H1 (cell line): ENCODE measurements around the gene PDE9A. TPM values are rescaled to one million over a fixed set of nuclear protein-coding genes. Genes with fewer than 3 reads are reported as not detected.

Experiments
- CTCF ChIA-PET: fragments of 300-600 bp; sonication (Branson Sonifier 250); formaldehyde crosslinking; loops from one replicate; lab custom pipeline; 2021; ENCODE audit not compliant: partially characterized antibody; lab: Charles Lee
- POLR2A ChIA-PET: fragments of 300-600 bp; sonication (Branson Sonifier 250); formaldehyde crosslinking; loops from one replicate; lab custom pipeline; 2021; ENCODE audit warnings: inconsistent platforms; ENCODE audit not compliant: partially characterized antibody; lab: Charles Lee
- DNase-seq, 2 experiments: peaks; one replicate each; pipeline versions ENCODE4 v3.0.0 to v3.0.0-alpha.2; 2010 to 2022; ENCODE audit warnings: low spot score in 2 of 2, low read depth in 1 of 2, mixed read lengths in 1 of 2
- FAIRE-seq: peaks from 2 replicates; lab custom pipeline; 2011; peaks lifted over from hg19 to GRCh38; lab: Jason Lieb, UNC
- H2AFZ ChIP-seq: 2 replicates; pipeline ENCODE4 v1.8.1; 2012; ENCODE audit warnings: low read length, inconsistent platforms
- H2AK5ac ChIP-seq: 2 replicates; pipeline ENCODE4 v1.6.1; 2013; ENCODE audit warnings: low read depth, low read length
- H2BK120ac ChIP-seq: replicated peaks from 2 replicates; pipeline ENCODE3; 2013; ENCODE audit warnings: low read depth, low read length, inconsistent platforms
- H2BK12ac ChIP-seq: 2 replicates; pipeline ENCODE4 v1.6.1; 2013; ENCODE audit warnings: low read depth, low read length
- H2BK15ac ChIP-seq: 2 replicates; pipeline ENCODE4 v1.6.1; 2013; ENCODE audit warnings: low read length
- H2BK20ac ChIP-seq: 2 replicates; pipeline ENCODE4 v1.6.1; 2013; ENCODE audit warnings: low read length
- H2BK5ac ChIP-seq: 2 replicates; pipeline ENCODE4 v1.6.1; 2013; ENCODE audit warnings: low read depth, low read length
- H3K14ac ChIP-seq: 2 replicates; pipeline ENCODE4 v1.6.1; 2013; ENCODE audit warnings: inconsistent platforms; ENCODE audit not compliant: insufficient read length
- H3K18ac ChIP-seq: 2 replicates; pipeline ENCODE4 v1.6.1; 2013; ENCODE audit warnings: low read length; ENCODE audit errors: extremely low read depth
- H3K23ac ChIP-seq: 2 replicates; pipeline ENCODE4 v1.6.1; 2013; ENCODE audit warnings: inconsistent platforms; ENCODE audit not compliant: insufficient read length
- H3K23me2 ChIP-seq: 2 replicates; pipeline ENCODE4 v1.6.1; 2013; ENCODE audit warnings: low read depth, low read length
- H3K27ac ChIP-seq: 2 replicates; pipeline ENCODE4 v1.6.1; 2011; ENCODE audit warnings: low read depth, low read length, inconsistent platforms
- H3K27me3 ChIP-seq, 4 experiments: replicated peaks in 1 of 4; 1 replicate in 1 of 4; 2 replicates in 3 of 4; pipeline versions ENCODE4 v1.6.1 to v1.8.1; 2011 to 2013; ENCODE audit warnings: low read length in 3 of 4, mild to moderate bottlenecking in 3 of 4, inconsistent platforms in 2 of 4, mixed read lengths in 2 of 4, moderate library complexity in 1 of 4; ENCODE audit not compliant: control insufficient read depth in 3 of 4, insufficient read depth in 3 of 4; ENCODE audit errors: extremely low read depth in 1 of 4
- H3K36me3 ChIP-seq, 4 experiments: 2 replicates each; pipeline versions ENCODE4 v1.6.1 to v1.8.1; 2011 to 2013; ENCODE audit warnings: mild to moderate bottlenecking in 4 of 4, low read length in 3 of 4, moderate library complexity in 2 of 4, control low read depth in 1 of 4, inconsistent platforms in 1 of 4; ENCODE audit not compliant: insufficient read depth in 4 of 4, control insufficient read depth in 2 of 4
- H3K4ac ChIP-seq: replicated peaks from 2 replicates; pipeline ENCODE3; 2013; ENCODE audit warnings: low read length, low read depth, mixed read lengths, inconsistent platforms; ENCODE audit not compliant: insufficient read length
- H3K4me1 ChIP-seq, 4 experiments: replicated peaks in 1 of 4; 1 replicate in 1 of 4; 2 replicates in 3 of 4; pipeline versions ENCODE4 v1.6.1 to v1.8.1; 2011 to 2013; ENCODE audit warnings: low read length in 3 of 4, inconsistent platforms in 2 of 4, mixed read lengths in 1 of 4; ENCODE audit not compliant: insufficient read depth in 4 of 4, control insufficient read depth in 3 of 4
- H3K4me2 ChIP-seq, 2 experiments: 2 replicates each; pipeline versions ENCODE4 v1.6.1 to v1.8.1; 2011 to 2013; ENCODE audit warnings: low read depth in 2 of 2, low read length in 2 of 2, control low read depth in 1 of 2, inconsistent platforms in 1 of 2, mild to moderate bottlenecking in 1 of 2; ENCODE audit not compliant: insufficient read depth in 1 of 2
- H3K4me3 ChIP-seq, 4 experiments: fragments of 200-600, 300-600 bp in 1 of 4; sonication (generic), shearing (Covaris generic), sonication (Bioruptor Twin) in 1 of 4; 2 replicates each; pipeline versions ENCODE4 v1.5.1 to v1.8.1; 2011 to 2016; ENCODE audit warnings: low read length in 4 of 4, low read depth in 3 of 4, control low read depth in 2 of 4, inconsistent platforms in 2 of 4, mild to moderate bottlenecking in 2 of 4, mixed read lengths in 1 of 4, moderate library complexity in 1 of 4; ENCODE audit not compliant: insufficient read depth in 2 of 4; ENCODE audit errors: extremely low read depth in 1 of 4
- H3K56ac ChIP-seq: replicated peaks from 2 replicates; pipeline ENCODE3; 2013; ENCODE audit warnings: low read depth, mild to moderate bottlenecking, mixed read lengths, low read length, inconsistent platforms; ENCODE audit not compliant: insufficient read length
- H3K79me1 ChIP-seq: 2 replicates; pipeline ENCODE4 v1.6.1; 2013; ENCODE audit warnings: low read depth, low read length, control low read depth
- H3K79me2 ChIP-seq, 2 experiments: 2 replicates each; pipeline versions ENCODE4 v1.6.1 to v1.8.1; 2012 to 2013; ENCODE audit warnings: low read length in 2 of 2, mild to moderate bottlenecking in 2 of 2, inconsistent platforms in 1 of 2; ENCODE audit not compliant: insufficient read depth in 2 of 2, control insufficient read depth in 1 of 2
- H3K9ac ChIP-seq, 4 experiments: replicated peaks in 1 of 4; 1 replicate in 1 of 4; 2 replicates in 3 of 4; pipeline versions ENCODE4 v1.6.1 to v1.8.1; 2011 to 2013; ENCODE audit warnings: low read depth in 3 of 4, low read length in 3 of 4, control low read depth in 2 of 4, mild to moderate bottlenecking in 2 of 4, moderate library complexity in 2 of 4, inconsistent platforms in 1 of 4; ENCODE audit errors: extremely low read depth in 1 of 4
- H3K9me3 ChIP-seq, 2 experiments: 2 replicates each; pipeline versions ENCODE4 v1.6.1 to v1.8.1; 2012 to 2013; ENCODE audit warnings: mild to moderate bottlenecking in 2 of 2, moderate library complexity in 2 of 2, control low read depth in 1 of 2, inconsistent platforms in 1 of 2, low read depth in 1 of 2, low read length in 1 of 2, mixed read lengths in 1 of 2; ENCODE audit not compliant: insufficient read depth in 2 of 2
- H4K20me1 ChIP-seq, 2 experiments: replicated peaks in 1 of 2; 2 replicates each; pipeline versions ENCODE3 to v1.8.1; 2011 to 2013; ENCODE audit warnings: inconsistent platforms in 2 of 2, low read length in 2 of 2, mild to moderate bottlenecking in 1 of 2; ENCODE audit not compliant: insufficient read depth in 2 of 2, control insufficient read depth in 1 of 2
- H4K5ac ChIP-seq: 2 replicates; pipeline ENCODE4 v1.6.1; 2013; ENCODE audit warnings: low read length, low read depth, mixed read lengths, inconsistent platforms; ENCODE audit not compliant: insufficient read length
- H4K8ac ChIP-seq: 2 replicates; pipeline ENCODE4 v1.8.0; 2013; ENCODE audit warnings: mild to moderate bottlenecking, moderate library complexity, low read length, inconsistent platforms; ENCODE audit not compliant: insufficient read depth; ENCODE audit errors: extremely low read depth
- H4K91ac ChIP-seq: replicated peaks from 2 replicates; pipeline ENCODE3; 2013; ENCODE audit warnings: low read length, mixed read lengths, inconsistent platforms; ENCODE audit not compliant: insufficient read length
- ATF2 ChIP-seq: IDR thresholded peaks from 2 replicates; pipeline ENCODE4 v1.6.1; 2012; ENCODE audit warnings: low read length, inconsistent platforms
- CBX8 ChIP-seq: fragments of 300-800, 300-1000 bp; sonication (generic); IDR thresholded peaks from 2 replicates; pipeline ENCODE4 v1.7.1; 2016; ENCODE audit warnings: low read depth, low read length, borderline replicate concordance
- CHD1 ChIP-seq: IDR thresholded peaks from 2 replicates; pipeline ENCODE4 v1.6.1; 2012; ENCODE audit warnings: low read depth, low read length, improper control_type of control experiment
- EZH2 ChIP-seq: fragments of 200-600 bp; sonication (generic); IDR thresholded peaks from 2 replicates; pipeline ENCODE4 v1.7.1; 2012; ENCODE audit warnings: low read depth, mild to moderate bottlenecking, moderate library complexity, low read length, inconsistent platforms; ENCODE audit not compliant: severe bottlenecking
- JUND ChIP-seq: IDR thresholded peaks from 2 replicates; pipeline ENCODE4 v1.6.1; 2011; ENCODE audit warnings: mild to moderate bottlenecking, improper control_type of control experiment, low read length
- KDM1A ChIP-seq: fragments of 200-600, 300-600 bp; sonication (generic); IDR thresholded peaks from 2 replicates; pipeline ENCODE4 v1.7.1; 2016; ENCODE audit warnings: mild to moderate bottlenecking, low read length, borderline replicate concordance
- PHF8 ChIP-seq: fragments of 200-600 bp; sonication (generic); conservative IDR thresholded peaks from 2 replicates; pipeline ENCODE4 v1.7.1; 2012; ENCODE audit warnings: low read depth, mild to moderate bottlenecking, inconsistent platforms, low read length, moderate library complexity
- RFX5 ChIP-seq: IDR thresholded peaks from 2 replicates; pipeline ENCODE4 v1.6.1; 2011; ENCODE audit warnings: low read depth, low read length, improper control_type of control experiment, borderline replicate concordance
- SP1 ChIP-seq: IDR thresholded peaks from 2 replicates; pipeline ENCODE4 v1.6.1; 2011; ENCODE audit warnings: low read depth, low read length
- SP2 ChIP-seq: IDR thresholded peaks from 2 replicates; pipeline ENCODE4 v1.6.1; 2012; ENCODE audit warnings: mild to moderate bottlenecking, low read length, inconsistent platforms
- TBP ChIP-seq: IDR thresholded peaks from 2 replicates; pipeline ENCODE4 v1.6.1; 2011; ENCODE audit warnings: low read depth, low read length, improper control_type of control experiment
- TEAD4 ChIP-seq: IDR thresholded peaks from 2 replicates; pipeline ENCODE4 v1.6.1; 2012; ENCODE audit warnings: low read depth, low read length, inconsistent platforms, mixed read lengths
- YY1 ChIP-seq: IDR thresholded peaks from 2 replicates; pipeline ENCODE4 v1.6.1; 2011; ENCODE audit warnings: low read depth, mild to moderate bottlenecking, low read length
- WGBS, 2 experiments: shearing (Covaris generic) in 1 of 2; methylation state at CpG; one replicate each; pipeline versions ENCODE4 v1.1.6 to v1.1.7; 2013 to 2015; ENCODE audit warnings: low lambda C conversion rate in 2 of 2, mixed read lengths in 2 of 2, inconsistent platforms in 1 of 2, low coverage in 1 of 2, missing lambda C conversion rate in 1 of 2; ENCODE audit not compliant: insufficient replicate concordance in 2 of 2, insufficient coverage in 1 of 2, insufficient read length in 1 of 2; ENCODE audit errors: extremely low coverage in 1 of 2, missing lambda C conversion rate in 1 of 2; 5-methylcytosine and 5-hydroxymethylcytosine counted together
- polyA plus RNA-seq, 7 experiments: library from polyadenylated mRNA; depleted of rRNA in 3 of 7; stranded (reverse) in 5 of 7; unstranded in 2 of 7; fragments of >200 nt in 5 of 7; fragments of 200-250 nt in 2 of 7; gene quantifications; 1 replicate in 5 of 7; 2 replicates in 1 of 7; 4 replicates in 1 of 7; pipeline versions ENCODE4 v1.2.1 to v1.2.3, GENCODE V29; 2011 to 2013; ENCODE audit warnings: missing spikeins in 2 of 7, mixed read lengths in 2 of 7
- total RNA-seq: library from RNA; stranded (reverse); fragmentation: NEBNext Ultra II Directional; extraction: Animal tissue kit (Norgen Biotek cat#: 25700); gene quantifications from 2 replicates; pipeline ENCODE4 v1.2.1, GENCODE V29; 2021

Gene PDE9A
- total and polyA plus RNA-seq, 2 of the 8 experiments (the other 6 are each of a cell fraction or from before 2014, with no cell fraction given) = 39.2 to 45.9 TPM

GRCh38 chr21:42664614-42665013 is 11.2 kb downstream of the PDE9A start:
- 91% methylated on average over 6 of the region's 10 CpGs; no CpG with 5 or more reads in 1 of the 2 experiments for WGBS, 2 experiments
- TF ChIP-seq RFX5 (no peak), CHD1 (no peak), EZH2 (no peak), TBP (no peak), CBX8 (no peak), YY1 (no peak), SP2 (no peak), SP1 (no peak), PHF8 (no peak), ATF2 (no peak), TEAD4 (no peak), KDM1A (no peak), JUND (no peak)

More at GRCh38 chr21:42664614-42665013, 11.2 kb downstream of the PDE9A start:
- Histone ChIP-seq H3K79me2 (peaks cover 0 to 44% of the 10 kb centered on the region in 2 experiments; a peak in 3 of 4 replicates), H3K27me3 (no peaks in the 10 kb centered on the region; a peak in 1 of 7 replicates), H3K56ac (no peak overlapping the region), H3K9me3 (peaks cover 0 to 3% of the 10 kb centered on the region in 2 experiments; a peak in 1 of 4 replicates), H3K14ac (no peak overlapping the region), H3K36me3 (peaks cover 5 to 11% (median 9%) of the 10 kb centered on the region in 4 experiments; a peak in 6 of 8 replicates), H3K4me3 (no peak overlapping the region), H4K5ac (no peak overlapping the region), H2BK120ac (no peak overlapping the region), H3K23me2 (peaks cover 10% of the 10 kb centered on the region; the same call in 1 of the 2 replicates), H2AFZ (no peak overlapping the region), H2BK20ac (no peak overlapping the region), H4K91ac (no peak overlapping the region), H3K23ac (no peak overlapping the region), H3K4me2 (no peak overlapping the region), H3K79me1 (peaks cover 25% of the 10 kb centered on the region), H2BK12ac (no peak overlapping the region), H3K18ac (no peak overlapping the region), H4K20me1 (peaks cover 24 to 59% of the 10 kb centered on the region in 2 experiments), H2AK5ac (no peak overlapping the region), H3K4ac (no peak overlapping the region), H2BK15ac (no peak overlapping the region), H4K8ac (no peak overlapping the region; the same call in 1 of the 2 replicates), H3K4me1 (peaks cover 0 to 31% (median 14%) of the 10 kb centered on the region in 4 experiments; a peak in 5 of 7 replicates), H3K27ac (no peak overlapping the region), H3K9ac (no peak overlapping the region), H2BK5ac (no peak overlapping the region)
- FAIRE-seq (no peak), DNase-seq (no peak)
- ChIA-PET POLR2A (interaction anchor here (0.9 to 1.0 kb wide), 2 partner anchors 8 to 9 kb away, joined by 3 to 4 read pairs; no protein-coding TSS in a partner anchor), CTCF (interaction anchor here (0.8 to 2.0 kb wide), 3 partner anchors 9 to 27 kb away, joined by 3 to 16 read pairs (median 3); no protein-coding TSS in a partner anchor)
